Measurements from ENCODE around the gene ITPRIP. TPM values are rescaled to one million over a fixed set of nuclear protein-coding genes. Genes with fewer than 3 reads are reported as not detected.

ITPRIP gene
- total RNA-seq, 2 donors from 2014 or later = 56.2 to 62.5 TPM

DNA sequence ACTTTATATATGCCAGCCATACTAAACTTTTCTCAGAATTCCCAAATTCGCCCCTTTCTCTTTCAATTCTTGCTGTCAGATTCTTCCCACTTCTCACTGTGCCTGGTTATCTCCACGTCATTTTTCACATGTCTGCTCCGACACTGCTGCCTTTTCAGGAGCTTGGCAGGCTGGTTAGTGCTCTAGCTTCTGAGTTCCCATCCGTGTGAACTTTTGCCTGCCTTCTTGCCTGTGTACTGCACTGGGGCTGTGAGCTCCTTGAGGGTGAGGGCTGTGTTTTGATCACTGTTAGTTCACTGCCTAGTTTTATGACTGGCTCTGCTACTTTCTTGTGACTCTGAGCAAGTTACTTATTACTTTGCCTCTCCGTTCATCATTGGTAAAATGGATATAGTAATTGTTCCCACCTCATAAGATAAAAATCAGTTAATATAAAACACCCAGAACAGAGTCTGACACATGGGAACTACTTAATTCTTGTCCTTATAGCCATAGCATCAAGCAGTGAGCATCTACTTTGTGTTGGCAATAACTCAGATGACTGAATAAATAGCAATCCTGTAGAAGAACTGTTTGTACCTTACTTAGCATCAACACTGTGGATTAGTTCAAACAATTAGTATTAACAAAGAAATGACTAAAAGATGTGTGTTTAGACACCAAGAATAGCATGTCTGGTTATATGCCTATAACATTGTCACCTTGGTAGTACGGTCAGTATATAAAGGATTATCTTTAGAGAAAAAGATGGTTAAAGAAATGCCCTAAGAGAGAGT lies 78.1 kb downstream of the ITPRIP start:
- Histone ChIP-seq H3K36me3 (peaks cover 67% of the 10 kb centered on the region), H3K9me3 (no peaks in the 10 kb centered on the region), H3K27ac (peak overlapping the region; percentile 74 to 97), H3K4me3 (no peak overlapping the region), H3K27me3 (no peaks in the 10 kb centered on the region), H3K4me1 (peaks cover 0 to 73% of the 10 kb centered on the region in 2 donors)
- TF ChIP-seq, protein P1, sequence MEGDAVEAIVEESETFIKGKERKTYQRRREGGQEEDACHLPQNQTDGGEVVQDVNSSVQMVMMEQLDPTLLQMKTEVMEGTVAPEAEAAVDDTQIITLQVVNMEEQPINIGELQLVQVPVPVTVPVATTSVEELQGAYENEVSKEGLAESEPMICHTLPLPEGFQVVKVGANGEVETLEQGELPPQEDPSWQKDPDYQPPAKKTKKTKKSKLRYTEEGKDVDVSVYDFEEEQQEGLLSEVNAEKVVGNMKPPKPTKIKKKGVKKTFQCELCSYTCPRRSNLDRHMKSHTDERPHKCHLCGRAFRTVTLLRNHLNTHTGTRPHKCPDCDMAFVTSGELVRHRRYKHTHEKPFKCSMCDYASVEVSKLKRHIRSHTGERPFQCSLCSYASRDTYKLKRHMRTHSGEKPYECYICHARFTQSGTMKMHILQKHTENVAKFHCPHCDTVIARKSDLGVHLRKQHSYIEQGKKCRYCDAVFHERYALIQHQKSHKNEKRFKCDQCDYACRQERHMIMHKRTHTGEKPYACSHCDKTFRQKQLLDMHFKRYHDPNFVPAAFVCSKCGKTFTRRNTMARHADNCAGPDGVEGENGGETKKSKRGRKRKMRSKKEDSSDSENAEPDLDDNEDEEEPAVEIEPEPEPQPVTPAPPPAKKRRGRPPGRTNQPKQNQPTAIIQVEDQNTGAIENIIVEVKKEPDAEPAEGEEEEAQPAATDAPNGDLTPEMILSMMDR (IDR thresholded peaks at IDR 0.05) = no peak
- no peak for DNase-seq (ENCODE audit: low spot score)

Small RNAs within 50 kb of the gene (microRNA-seq; reads per million reads assigned to microRNA genes)
- gene MIR4482 (ENCODE audit: borderline number of aligned reads in 2 of 2, borderline replicate concordance in 1 of 2) = 0 reads per million in 2 donors

Other genes starting within 250 kb of the ITPRIP start
- 1 to 10 TPM; 5.3 to 6.0 TPM for gene SFR1, start 216.3 kb downstream of the ITPRIP start, total RNA-seq
- gene CFAP43, start 106.1 kb downstream of the ITPRIP start, total RNA-seq = under 1 TPM in 1 of 2 donors, not detected in 1; 0.12 TPM
- 100 to 1,000 TPM; 257 to 291 TPM for gene GSTO1, start 83.6 kb downstream of the ITPRIP start, total RNA-seq
- under 1 TPM; 0.55 to 0.63 TPM for gene GSTO2, start 69.3 kb downstream of the ITPRIP start, total RNA-seq
- gene CFAP58, start 15.4 kb upstream of the ITPRIP start, total RNA-seq = 1 to 10 TPM; 3.5 to 4.8 TPM